Esophagus squamous epithelium (tissue), 4 donors: ENCODE results near the gene CDO1.

Experiments
- CTCF ChIP-seq, 6 experiments: fragments of 450-650 bp in 4 of 6; fragments of 200-600 bp in 2 of 6; sonication (generic) in 2 of 6; IDR thresholded peaks; one replicate each; pipeline ENCODE4 v1.5.1; 2016 to 2019; ENCODE audit warnings: antibody characterized with exemption in 6 of 6, mild to moderate bottlenecking in 4 of 6, moderate library complexity in 4 of 6
- POLR2A ChIP-seq, 4 donors: fragments of 450-650 bp; IDR thresholded peaks; one replicate each; pipeline ENCODE4 v1.6.1; 2017; ENCODE audit warnings: antibody characterized with exemption in 4 of 4, mild to moderate bottlenecking in 4 of 4, moderate library complexity in 3 of 4

- TF ChIP-seq POLR2A (IDR thresholded peaks at IDR 0.05) (peak in 1 of 4 donors; percentile 28), CTCF (IDR thresholded peaks at IDR 0.05) (no peak)
These were observed at the start of gene CDO1 for GRCh38 chr5:115816226-115817081.
